Lung (tissue), 12 donors: ENCODE measurements around the gene HOXB3. TPM values are rescaled to one million over a fixed set of nuclear protein-coding genes. Genes with fewer than 3 reads are reported as not detected.
A peak's percentile ranks its signal among the peaks of the same experiment; 100 is the strongest.

Source experiments
- ATAC-seq: fragments of 200-7000 bp; cut with Tn5 transposase; one replicate; pipeline ENCODE4 v1.9.1; 2020; ENCODE audit warnings: moderate number of reproducible peaks; ENCODE audit not compliant: insufficient read depth, low FRiP score
- DNase-seq, 3 donors: peaks; one replicate each; pipeline ENCODE4 v3.0.0-alpha.2; 2013 to 2017
- H3K27ac ChIP-seq, 2 donors: one replicate each; pipeline ENCODE4 v1.5.1; 2013; ENCODE audit warnings: mild to moderate bottlenecking in 2 of 2, moderate library complexity in 2 of 2, control low read depth in 1 of 2, inconsistent platforms in 1 of 2, low read depth in 1 of 2, low read length in 1 of 2
- H3K27me3 ChIP-seq, 3 donors: one replicate each; pipeline ENCODE4 v1.5.1; 2013; ENCODE audit warnings: low read length in 2 of 3; ENCODE audit not compliant: control insufficient read depth in 3 of 3, insufficient read depth in 3 of 3
- H3K36me3 ChIP-seq, 4 donors: one replicate each; pipeline ENCODE4 v1.5.1; 2013; ENCODE audit warnings: low read length in 4 of 4, mild to moderate bottlenecking in 1 of 4, moderate library complexity in 1 of 4; ENCODE audit not compliant: control insufficient read depth in 4 of 4, insufficient read depth in 4 of 4
- H3K4me1 ChIP-seq, 5 donors: one replicate each; pipeline ENCODE4 v1.5.1; 2013; ENCODE audit warnings: low read length in 5 of 5, mild to moderate bottlenecking in 2 of 5, moderate library complexity in 1 of 5; ENCODE audit not compliant: control insufficient read depth in 5 of 5, insufficient read depth in 5 of 5
- H3K4me3 ChIP-seq: one replicate; pipeline ENCODE4 v1.5.1; 2013; ENCODE audit warnings: mild to moderate bottlenecking, control low read depth, moderate library complexity
- H3K9ac ChIP-seq, 2 donors: one replicate each; pipeline ENCODE4 v1.5.1; 2013; ENCODE audit warnings: low read length in 2 of 2, control low read depth in 1 of 2; ENCODE audit not compliant: insufficient read depth in 1 of 2
- H3K9me3 ChIP-seq, 4 donors: one replicate each; pipeline ENCODE4 v1.5.1; 2013; ENCODE audit warnings: low read length in 3 of 4, mild to moderate bottlenecking in 1 of 4, moderate library complexity in 1 of 4; ENCODE audit not compliant: control insufficient read depth in 4 of 4, insufficient read depth in 3 of 4
- CTCF ChIP-seq: IDR thresholded peaks from 2 replicates; pipeline ENCODE4 v1.5.1; 2012; ENCODE audit warnings: mild to moderate bottlenecking; ENCODE audit errors: control extremely low read depth, extremely low read depth
- WGBS, 2 donors: extraction: QIAGEN DNeasy Blood & Tissue Kit; methylation state at CpG; one replicate each; pipeline ENCODE4 v1.1.7; 2013; 5-methylcytosine and 5-hydroxymethylcytosine counted together
- polyA plus RNA-seq, 2 donors: library from polyadenylated mRNA; stranded (reverse); fragments of 200-250 nt; gene quantifications; one replicate each; pipeline ENCODE4 v1.2.1, GENCODE V29; 2013
- total RNA-seq, 2 donors: library from RNA; depleted of rRNA in 1 of 2; stranded (reverse); fragments of >200 nt in 1 of 2; gene quantifications; one replicate each; pipeline ENCODE4 v1.2.1, GENCODE V29; 2014 to 2021
- donor health status: control.
- donor health status: control.
- donor health status: Bipolar disorder and iron deficiency.
- donor health status: healthy.
- donor health status: DM: yes; HTN: yes; CAD: no.

HOXB3 gene
- total and polyA plus RNA-seq, 4 donors: 1.9 to 21.1 (median 6.7) TPM

- Histone ChIP-seq H3K4me3 (no peak overlapping the region), H3K27me3 (peaks cover 7 to 68% (median 11%) of the 10 kb centered on the region in 3 donors), H3K4me1 (peaks cover 0 to 58% (median 6%) of the 10 kb centered on the region in 5 donors), H3K27ac (peak overlapping the region in 1 of 2 donors; percentile 55), H3K36me3 (peaks cover 0 to 19% (median 3%) of the 10 kb centered on the region in 4 donors), H3K9ac (peak overlapping the region; percentile 46 to 99), H3K9me3 (no peaks in the 10 kb centered on the region)
- 9 to 16% methylated on average over 36 to 37 of the region's 37 CpGs for WGBS, 2 donors
- ATAC-seq (peak; percentile 66), DNase-seq (peak; percentile 97 to 100 (median 99))
- TF ChIP-seq CTCF: peak; percentile 89
Observed at GRCh38 chr17:48593840-48594537, 3.9 kb upstream of the HOXB3 start.

GRCh38 chr17:48593126-48593829, 3.2 kb upstream of the HOXB3 start, which contains the start of gene HOXB5:
TSS of gene HOXB5 (minus strand) at chr17:48593779. CDS start at chr17:48593682, 97 bp downstream.
- Histone ChIP-seq H3K36me3 (peaks cover 0 to 19% (median 3%) of the 10 kb centered on the region in 4 donors), H3K4me1 (peaks cover 0 to 58% (median 6%) of the 10 kb centered on the region in 5 donors), H3K27me3 (peaks cover 3 to 68% (median 11%) of the 10 kb centered on the region in 3 donors), H3K4me3 (peak within 1 kb of the TSS; percentile 16), H3K9me3 (no peaks in the 10 kb centered on the region), H3K27ac (peak within 1 kb of the TSS in 1 of 2 donors; percentile 78), H3K9ac (peak within 1 kb of the TSS; percentile 91 to 99)
- 0 to 2% methylated on average over 50 of the region's 50 CpGs for WGBS, 2 donors
- DNase-seq: no peak
- no peak for TF ChIP-seq CTCF
- ATAC-seq: no peak

GRCh38 chr17:48592577-48592976, 2.5 kb upstream of the HOXB3 start:
- H3K9ac ChIP-seq: peak overlapping the region; percentile 91 to 99
- H3K4me1 ChIP-seq: peaks cover 0 to 62% (median 6%) of the 10 kb centered on the region in 5 donors
- peak overlapping the region; percentile 16 for H3K4me3 ChIP-seq
- H3K9me3 ChIP-seq: no peaks in the 10 kb centered on the region
- peaks cover 3 to 74% (median 11%) of the 10 kb centered on the region in 3 donors for H3K27me3 ChIP-seq
- H3K27ac ChIP-seq: peak overlapping the region in 1 of 2 donors; percentile 69
- ATAC-seq (no peak), DNase-seq (peak in 1 of 3 donors; percentile 40)
- H3K36me3 ChIP-seq: peaks cover 0 to 19% (median 3%) of the 10 kb centered on the region in 4 donors
- no peak for TF ChIP-seq CTCF
- WGBS, 2 donors: 3 to 5% methylated on average over 14 of the region's 14 CpGs
